ENCODE measurements around the gene ALDH1A1.

Gene ALDH1A1

GRCh38 chr9:72984226-72984947 is 31.5 kb upstream of the ALDH1A1 start:
- DNase-seq (ENCODE audit: low read depth), result no peak
- TF ChIP-seq CTCF (IDR thresholded peaks at IDR 0.05; ENCODE audit: insufficient read depth, low read depth, low read length, missing control alignments), result no peak
- no peak overlapping the region for H3K4me3 ChIP-seq (ENCODE audit: low read depth, low read length)

GRCh38 chr9:72983512-72984225 is 30.8 kb upstream of the ALDH1A1 start:
- no peak overlapping the region for H3K4me3 ChIP-seq (ENCODE audit: low read depth, low read length)
- TF ChIP-seq CTCF (IDR thresholded peaks at IDR 0.05; ENCODE audit: insufficient read depth, low read depth, low read length, missing control alignments), result no peak
- DNase-seq (ENCODE audit: low read depth), result no peak

GRCh38 chr9:72983056-72983455 is 30.2 kb upstream of the ALDH1A1 start:
- no peak for TF ChIP-seq CTCF (IDR thresholded peaks at IDR 0.05; ENCODE audit: insufficient read depth, low read depth, low read length, missing control alignments)
- H3K4me3 ChIP-seq (ENCODE audit: low read depth, low read length), result no peak overlapping the region
- no peak for DNase-seq (ENCODE audit: low read depth)

GRCh38 chr9:72982146-72982799 is 29.4 kb upstream of the ALDH1A1 start:
- no peak for TF ChIP-seq CTCF (IDR thresholded peaks at IDR 0.05; ENCODE audit: insufficient read depth, low read depth, low read length, missing control alignments)
- DNase-seq (ENCODE audit: low read depth), result no peak

GRCh38 chr9:72981433-72981832 is 28.6 kb upstream of the ALDH1A1 start:
- TF ChIP-seq CTCF (IDR thresholded peaks at IDR 0.05; ENCODE audit: insufficient read depth, low read depth, low read length, missing control alignments), result no peak
- DNase-seq (ENCODE audit: low read depth), result no peak
- H3K4me3 ChIP-seq (ENCODE audit: low read depth, low read length), result no peak overlapping the region

More at GRCh38 chr9:72982146-72982799, 29.4 kb upstream of the ALDH1A1 start:
- H3K4me3 ChIP-seq (ENCODE audit: low read depth, low read length), result no peak overlapping the region

- no peak overlapping the region for H3K4me3 ChIP-seq (ENCODE audit: low read depth, low read length)
- no peak for DNase-seq (ENCODE audit: low read depth)
- TF ChIP-seq CTCF (IDR thresholded peaks at IDR 0.05; ENCODE audit: insufficient read depth, low read depth, low read length, missing control alignments), result no peak
Observed at GRCh38 chr9:72980600-72981265, 27.9 kb upstream of the ALDH1A1 start.

Measured in GM12865 (cell line).